Upper lobe of left lung (tissue), 4 donors: ENCODE data around the gene CTNNA1.

Experiments
- POLR2AphosphoS5 ChIP-seq, 2 donors: sonication (generic); formaldehyde crosslinking; IDR thresholded peaks; one replicate each; pipeline ENCODE4 v1.5.1; 2017; ENCODE audit warnings: antibody characterized with exemption in 2 of 2
- TF ChIP-seq, protein P1 (sequence below), 6 experiments: fragments of 450-650 bp in 4 of 6; fragments of 200-600 bp in 2 of 6; sonication (generic) in 2 of 6; IDR thresholded peaks; one replicate each; pipeline ENCODE4 v1.5.1; 2016 to 2019; ENCODE audit warnings: antibody characterized with exemption in 6 of 6

DNA sequence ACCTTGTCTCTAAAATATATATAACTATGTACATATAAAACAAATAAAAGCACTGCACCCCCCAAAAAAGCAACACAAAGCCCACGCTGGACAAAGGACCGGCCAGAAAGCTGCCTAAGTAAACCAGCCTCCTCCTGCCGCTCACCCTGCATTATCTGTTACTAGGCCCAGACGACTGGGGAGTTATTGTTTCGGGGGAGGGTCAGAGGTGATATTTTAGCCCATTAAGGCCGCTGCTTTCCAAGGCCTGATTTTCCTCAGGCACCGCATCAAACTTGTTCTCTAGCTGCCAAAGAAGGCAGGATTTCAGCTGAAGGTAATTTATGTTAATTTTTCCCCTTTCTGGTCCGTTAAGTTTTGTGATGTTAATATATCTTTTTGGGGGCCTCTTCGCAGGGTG, 44.0 kb upstream of the CTNNA1 start:
- no peak for TF ChIP-seq POLR2AphosphoS5 (IDR thresholded peaks at IDR 0.05)
- TF ChIP-seq, protein P1, sequence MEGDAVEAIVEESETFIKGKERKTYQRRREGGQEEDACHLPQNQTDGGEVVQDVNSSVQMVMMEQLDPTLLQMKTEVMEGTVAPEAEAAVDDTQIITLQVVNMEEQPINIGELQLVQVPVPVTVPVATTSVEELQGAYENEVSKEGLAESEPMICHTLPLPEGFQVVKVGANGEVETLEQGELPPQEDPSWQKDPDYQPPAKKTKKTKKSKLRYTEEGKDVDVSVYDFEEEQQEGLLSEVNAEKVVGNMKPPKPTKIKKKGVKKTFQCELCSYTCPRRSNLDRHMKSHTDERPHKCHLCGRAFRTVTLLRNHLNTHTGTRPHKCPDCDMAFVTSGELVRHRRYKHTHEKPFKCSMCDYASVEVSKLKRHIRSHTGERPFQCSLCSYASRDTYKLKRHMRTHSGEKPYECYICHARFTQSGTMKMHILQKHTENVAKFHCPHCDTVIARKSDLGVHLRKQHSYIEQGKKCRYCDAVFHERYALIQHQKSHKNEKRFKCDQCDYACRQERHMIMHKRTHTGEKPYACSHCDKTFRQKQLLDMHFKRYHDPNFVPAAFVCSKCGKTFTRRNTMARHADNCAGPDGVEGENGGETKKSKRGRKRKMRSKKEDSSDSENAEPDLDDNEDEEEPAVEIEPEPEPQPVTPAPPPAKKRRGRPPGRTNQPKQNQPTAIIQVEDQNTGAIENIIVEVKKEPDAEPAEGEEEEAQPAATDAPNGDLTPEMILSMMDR (IDR thresholded peaks at IDR 0.05), result no peak
